Panc1 (cell line): ENCODE data around the gene C2orf76.

ENCODE experiments used
- POLR2AphosphoS5 ChIP-seq: IDR thresholded peaks from 2 replicates; pipeline ENCODE4 v1.6.1; 2012; ENCODE audit warnings: mild to moderate bottlenecking, low read depth, low read length, moderate library complexity
- SIN3A ChIP-seq: IDR thresholded peaks from 2 replicates; pipeline ENCODE4 v1.6.1; 2012; ENCODE audit warnings: low read depth, mild to moderate bottlenecking, low read length, moderate library complexity, borderline replicate concordance; ENCODE audit not compliant: insufficient read depth
- TCF7L2 ChIP-seq: IDR thresholded peaks from 2 replicates; pipeline ENCODE4 v1.6.1; 2011; ENCODE audit warnings: mild to moderate bottlenecking, low read depth, low read length, inconsistent platforms
- TF ChIP-seq, protein P1 (sequence below): fragments of 450-650 bp; IDR thresholded peaks from 2 replicates; pipeline ENCODE4 v1.5.1; 2017; ENCODE audit warnings: mild to moderate bottlenecking
- TF ChIP-seq, protein P2 (sequence below), 2 experiments: IDR thresholded peaks; 2 replicates each; pipeline ENCODE4 v1.6.1; 2011 to 2012; ENCODE audit warnings: low read depth in 2 of 2, control low read depth in 1 of 2, low read length in 1 of 2, mild to moderate bottlenecking in 1 of 2, moderate library complexity in 1 of 2; ENCODE audit not compliant: insufficient read depth in 1 of 2

DNA sequence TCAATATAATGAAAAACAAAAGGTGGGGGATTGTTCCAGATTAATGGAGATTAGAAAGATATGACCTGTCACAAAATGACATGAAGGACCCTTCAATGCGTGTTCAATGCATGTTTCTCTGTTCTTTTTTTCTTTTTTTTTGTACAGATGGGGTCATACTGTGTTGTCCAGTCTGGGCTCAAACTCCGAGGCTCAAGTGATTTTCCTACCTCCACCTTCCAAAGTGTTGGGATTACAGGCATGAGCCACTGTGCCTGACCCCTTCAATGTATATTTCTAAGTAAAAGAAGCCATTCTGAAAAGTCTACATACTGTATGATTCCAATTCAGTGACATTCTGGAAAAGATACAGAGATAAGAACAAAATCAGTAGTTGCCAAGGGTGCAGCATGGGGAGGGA lies 32.8 kb downstream of the C2orf76 start:
- TF ChIP-seq, protein P1, sequence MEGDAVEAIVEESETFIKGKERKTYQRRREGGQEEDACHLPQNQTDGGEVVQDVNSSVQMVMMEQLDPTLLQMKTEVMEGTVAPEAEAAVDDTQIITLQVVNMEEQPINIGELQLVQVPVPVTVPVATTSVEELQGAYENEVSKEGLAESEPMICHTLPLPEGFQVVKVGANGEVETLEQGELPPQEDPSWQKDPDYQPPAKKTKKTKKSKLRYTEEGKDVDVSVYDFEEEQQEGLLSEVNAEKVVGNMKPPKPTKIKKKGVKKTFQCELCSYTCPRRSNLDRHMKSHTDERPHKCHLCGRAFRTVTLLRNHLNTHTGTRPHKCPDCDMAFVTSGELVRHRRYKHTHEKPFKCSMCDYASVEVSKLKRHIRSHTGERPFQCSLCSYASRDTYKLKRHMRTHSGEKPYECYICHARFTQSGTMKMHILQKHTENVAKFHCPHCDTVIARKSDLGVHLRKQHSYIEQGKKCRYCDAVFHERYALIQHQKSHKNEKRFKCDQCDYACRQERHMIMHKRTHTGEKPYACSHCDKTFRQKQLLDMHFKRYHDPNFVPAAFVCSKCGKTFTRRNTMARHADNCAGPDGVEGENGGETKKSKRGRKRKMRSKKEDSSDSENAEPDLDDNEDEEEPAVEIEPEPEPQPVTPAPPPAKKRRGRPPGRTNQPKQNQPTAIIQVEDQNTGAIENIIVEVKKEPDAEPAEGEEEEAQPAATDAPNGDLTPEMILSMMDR, result no peak
- no peak for TF ChIP-seq POLR2AphosphoS5
- TF ChIP-seq, protein P2, sequence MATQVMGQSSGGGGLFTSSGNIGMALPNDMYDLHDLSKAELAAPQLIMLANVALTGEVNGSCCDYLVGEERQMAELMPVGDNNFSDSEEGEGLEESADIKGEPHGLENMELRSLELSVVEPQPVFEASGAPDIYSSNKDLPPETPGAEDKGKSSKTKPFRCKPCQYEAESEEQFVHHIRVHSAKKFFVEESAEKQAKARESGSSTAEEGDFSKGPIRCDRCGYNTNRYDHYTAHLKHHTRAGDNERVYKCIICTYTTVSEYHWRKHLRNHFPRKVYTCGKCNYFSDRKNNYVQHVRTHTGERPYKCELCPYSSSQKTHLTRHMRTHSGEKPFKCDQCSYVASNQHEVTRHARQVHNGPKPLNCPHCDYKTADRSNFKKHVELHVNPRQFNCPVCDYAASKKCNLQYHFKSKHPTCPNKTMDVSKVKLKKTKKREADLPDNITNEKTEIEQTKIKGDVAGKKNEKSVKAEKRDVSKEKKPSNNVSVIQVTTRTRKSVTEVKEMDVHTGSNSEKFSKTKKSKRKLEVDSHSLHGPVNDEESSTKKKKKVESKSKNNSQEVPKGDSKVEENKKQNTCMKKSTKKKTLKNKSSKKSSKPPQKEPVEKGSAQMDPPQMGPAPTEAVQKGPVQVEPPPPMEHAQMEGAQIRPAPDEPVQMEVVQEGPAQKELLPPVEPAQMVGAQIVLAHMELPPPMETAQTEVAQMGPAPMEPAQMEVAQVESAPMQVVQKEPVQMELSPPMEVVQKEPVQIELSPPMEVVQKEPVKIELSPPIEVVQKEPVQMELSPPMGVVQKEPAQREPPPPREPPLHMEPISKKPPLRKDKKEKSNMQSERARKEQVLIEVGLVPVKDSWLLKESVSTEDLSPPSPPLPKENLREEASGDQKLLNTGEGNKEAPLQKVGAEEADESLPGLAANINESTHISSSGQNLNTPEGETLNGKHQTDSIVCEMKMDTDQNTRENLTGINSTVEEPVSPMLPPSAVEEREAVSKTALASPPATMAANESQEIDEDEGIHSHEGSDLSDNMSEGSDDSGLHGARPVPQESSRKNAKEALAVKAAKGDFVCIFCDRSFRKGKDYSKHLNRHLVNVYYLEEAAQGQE (IDR thresholded peaks at IDR 0.05; ENCODE audit: insufficient read depth in 1 of 2, low read depth in 2 of 2, low read length in 1 of 2), result no peak
- TF ChIP-seq SIN3A, result no peak
- TF ChIP-seq TCF7L2, result no peak
